Skin of body (tissue), 2 donors: ENCODE data around the gene PPP1R2B. TPM values are rescaled to one million over a fixed set of nuclear protein-coding genes. Genes with fewer than 3 reads are reported as not detected.
A peak's percentile ranks its signal among the peaks of the same experiment; 100 is the strongest.
"Not testable (repeated sequence)": the region's sequence is repeated elsewhere in the genome, so short reads cannot be mapped to it uniquely, and the experiment has no call there.

Source experiments
- DNase-seq: peaks from one replicate; lab custom pipeline; 2025; lab: John Stamatoyannopoulos, UW
- total RNA-seq: library from RNA; depleted of rRNA; stranded (reverse); fragments of >200 nt; gene quantifications from one replicate; pipeline ENCODE4 v1.2.3, GENCODE V29; 2014

The PPP1R2B gene
- 0.10 TPM for total RNA-seq

- no peak for DNase-seq
Observed at GRCh38 chr5:156850206-156850751, at the start of gene PPP1R2B. TSS of gene PPP1R2B (plus strand) at chr5:156850295. CDS start at chr5:156850563, 268 bp downstream.

GRCh38 chr5:156800929-156801328 lies 49.2 kb upstream of the PPP1R2B start:
- DNase-seq, result no peak

GRCh38 chr5:156802501-156802900 lies 47.6 kb upstream of the PPP1R2B start:
- DNase-seq, result no peak

GRCh38 chr5:156803404-156803803 lies 46.7 kb upstream of the PPP1R2B start:
- DNase-seq, result peak; percentile 6

GRCh38 chr5:156812959-156813358 lies 37.1 kb upstream of the PPP1R2B start:
- DNase-seq, result no peak

GRCh38 chr5:156815988-156816599 lies 34.0 kb upstream of the PPP1R2B start:
- DNase-seq, result no peak

- no peak for DNase-seq
Observed at GRCh38 chr5:156819537-156819936, 30.6 kb upstream of the PPP1R2B start.

GRCh38 chr5:156819967-156820581 lies 30.0 kb upstream of the PPP1R2B start:
- no peak for DNase-seq

GRCh38 chr5:156824241-156824640 lies 25.9 kb upstream of the PPP1R2B start:
- DNase-seq, result no peak

GRCh38 chr5:156824800-156825199 lies 25.3 kb upstream of the PPP1R2B start:
- peak; percentile 74 for DNase-seq

GRCh38 chr5:156825688-156826087 lies 24.4 kb upstream of the PPP1R2B start:
- no peak for DNase-seq

GRCh38 chr5:156826150-156826549 lies 23.9 kb upstream of the PPP1R2B start:
- no peak for DNase-seq

GRCh38 chr5:156834916-156835315 lies 15.2 kb upstream of the PPP1R2B start:
- no peak for DNase-seq

- DNase-seq, result no peak
Observed at GRCh38 chr5:156835905-156836304, 14.2 kb upstream of the PPP1R2B start.

GRCh38 chr5:156836846-156837245 lies 13.2 kb upstream of the PPP1R2B start:
- DNase-seq, result peak; percentile 0

- DNase-seq, result no peak
Observed at GRCh38 chr5:156838961-156839360, 11.1 kb upstream of the PPP1R2B start.

GRCh38 chr5:156841737-156842136 lies 8.4 kb upstream of the PPP1R2B start:
- DNase-seq, result no peak

- no peak for DNase-seq
Observed at GRCh38 chr5:156846914-156847313, 3.2 kb upstream of the PPP1R2B start.

GRCh38 chr5:156848447-156848846 lies 1.6 kb upstream of the PPP1R2B start:
- DNase-seq, result not testable (repeated sequence)

GRCh38 chr5:156851880-156852279 lies 1.8 kb downstream of the PPP1R2B start:
- DNase-seq, result no peak

- not testable (repeated sequence) for DNase-seq
Observed at GRCh38 chr5:156853055-156853454, 3.0 kb downstream of the PPP1R2B start.

GRCh38 chr5:156865427-156865826 lies 15.3 kb downstream of the PPP1R2B start:
- no peak for DNase-seq

- DNase-seq, result no peak
Observed at GRCh38 chr5:156870498-156870839, 20.4 kb downstream of the PPP1R2B start.
